K562 treated with DMSO at 1 percent for 24 hours (cell line): ENCODE measurements around the gene STPG4. TPM values are rescaled to one million over a fixed set of nuclear protein-coding genes. Genes with fewer than 3 reads are reported as not detected.

Experiments
- total RNA-seq: library from RNA; unstranded; fragments of 300-600 nt; gene quantifications from 2 replicates; pipeline ENCODE4 v1.2.3, GENCODE V29; 2022; ENCODE audit warnings: low read depth; ENCODE audit not compliant: insufficient read depth

STPG4 gene, protein sequence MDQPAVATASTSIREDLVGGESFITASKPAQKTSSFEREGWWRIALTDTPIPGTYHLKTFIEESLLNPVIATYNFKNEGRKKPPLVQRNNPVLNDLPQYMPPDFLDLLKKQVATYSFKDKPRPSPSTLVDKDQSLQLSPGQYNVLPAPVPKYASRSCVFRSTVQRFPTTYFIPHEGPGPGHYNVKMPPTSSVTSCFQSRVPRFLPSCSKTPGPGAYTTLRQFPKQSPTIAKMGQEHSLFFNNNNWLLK
- not detected in 2 replicates for total RNA-seq

DNA sequence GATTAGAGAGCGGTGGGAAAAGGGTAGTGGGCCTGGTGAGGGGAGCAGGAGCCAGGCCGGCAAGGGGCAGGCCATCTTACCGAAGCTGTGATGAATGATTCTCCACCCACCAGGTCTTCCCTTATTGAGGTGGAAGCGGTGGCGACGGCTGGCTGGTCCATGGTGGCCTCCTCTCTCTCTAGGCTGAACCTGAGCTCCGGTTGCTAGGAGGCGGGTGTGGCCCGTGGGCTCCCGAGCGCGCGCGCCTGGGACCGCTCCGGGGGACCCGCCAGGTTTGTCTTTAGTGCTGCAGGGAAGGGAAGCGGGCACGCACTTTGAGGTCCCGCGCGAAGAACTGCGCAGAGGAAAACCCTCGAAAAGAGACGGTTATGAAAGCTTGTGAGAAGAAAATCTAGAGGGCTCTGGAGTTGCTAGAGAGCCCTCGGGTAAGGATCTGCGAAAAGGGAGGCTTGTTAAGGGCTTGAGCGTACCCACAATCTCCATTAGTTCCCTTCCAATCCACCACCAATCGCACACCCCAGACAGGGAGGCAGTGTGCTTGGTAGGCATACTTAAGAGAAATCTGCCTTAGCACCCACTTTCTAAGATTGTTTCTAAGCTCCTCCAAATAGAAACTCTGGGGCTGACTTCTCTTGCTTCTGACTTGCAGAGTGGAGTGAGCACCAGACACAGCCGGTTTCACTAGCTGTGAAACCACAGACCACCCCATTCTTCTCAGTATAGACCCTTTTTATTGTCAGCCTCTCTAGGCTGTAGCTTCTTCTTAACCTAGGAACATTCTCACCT is at the start of gene STPG4:
TSS of gene STPG4 (minus strand) at position 218 of the 786 bp plus-strand sequence. CDS start at position 161, 57 bp downstream.

Other genes with a start within 250 kb of the STPG4 start
- gene MCFD2, start 239.5 kb downstream of the STPG4 start, total RNA-seq = 98.9 and 107 TPM in 2 replicates
- gene TTC7A, start 214.1 kb downstream of the STPG4 start, total RNA-seq = 24.7 and 24.8 TPM in 2 replicates
- 309 and 358 TPM in 2 replicates for gene CALM2, start 21.2 kb upstream of the STPG4 start, total RNA-seq
- gene EPCAM, start 214.0 kb upstream of the STPG4 start, total RNA-seq = 29.1 and 30.6 TPM in 2 replicates
- 39.2 and 45.9 TPM in 2 replicates for gene MSH2, start 247.8 kb upstream of the STPG4 start, total RNA-seq